ENCODE measurements around the gene HMCN1.

The HMCN1 gene

GRCh38 chr1:186152227-186152619, 418.0 kb downstream of the HMCN1 start:
- Histone ChIP-seq H3K4me2 (ENCODE audit: low read length) (no peak overlapping the region), H3K36me3 (ENCODE audit: insufficient read depth, low read length) (no peaks in the 10 kb centered on the region), H4K20me1 (ENCODE audit: insufficient read depth, low read length) (no peaks in the 10 kb centered on the region), H3K9me3 (ENCODE audit: low read length) (no peaks in the 10 kb centered on the region), H3F3A (ENCODE audit: insufficient read depth, low read length) (no peaks in the 10 kb centered on the region; the same call in 1 of the 2 replicates), H3K4me3 (ENCODE audit: low read depth, low read length, poor library complexity, severe bottlenecking) (no peak overlapping the region), H2AFZ (ENCODE audit: low read length) (no peak overlapping the region), H3K27ac (ENCODE audit: low read depth, low read length, poor library complexity, severe bottlenecking) (no peak overlapping the region), H3K27me3 (ENCODE audit: insufficient read depth, low read length) (no peaks in the 10 kb centered on the region), H3K9me2 (ENCODE audit: low read depth, low read length) (no peaks in the 10 kb centered on the region), H3K79me2 (ENCODE audit: insufficient read depth, low read length) (no peaks in the 10 kb centered on the region), H3K9ac (ENCODE audit: low read length) (no peak overlapping the region), H3K4me1 (ENCODE audit: insufficient read depth, low read length, severe bottlenecking) (no peaks in the 10 kb centered on the region)
- TF ChIP-seq CTCF (IDR thresholded peaks at IDR 0.05; ENCODE audit: low read length) (no peak), EZH2 (IDR thresholded peaks at IDR 0.05; ENCODE audit: borderline replicate concordance, low read length) (no peak)

DNA sequence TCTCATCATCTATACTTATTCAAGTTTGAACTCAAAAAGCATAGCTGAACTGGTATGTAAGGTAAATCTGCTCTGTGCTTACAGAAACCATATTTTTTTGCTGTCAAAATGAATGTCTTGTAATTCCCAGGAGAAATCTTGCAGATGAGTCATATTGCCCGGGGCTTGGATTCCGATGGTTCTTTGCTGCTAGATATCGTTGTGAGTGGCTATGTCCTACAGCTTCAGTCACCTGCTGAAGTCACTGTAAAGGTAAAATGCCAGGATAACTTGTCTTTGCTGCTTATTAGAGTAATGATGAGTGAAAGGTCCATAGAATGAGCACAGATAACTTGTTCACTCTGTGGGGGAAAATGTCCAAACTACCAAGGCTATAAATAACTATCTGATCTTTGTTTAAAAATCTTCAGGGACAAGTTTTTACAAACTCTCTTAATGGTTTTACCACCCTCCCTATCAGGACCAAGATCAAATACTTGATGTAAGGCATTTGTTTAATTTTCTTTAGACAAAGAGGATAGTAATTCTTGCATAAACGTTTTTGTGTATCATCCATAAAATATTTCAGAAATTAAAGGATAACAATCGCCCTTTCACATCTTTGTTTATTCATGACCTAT, 418.5 kb downstream of the HMCN1 start:
- Histone ChIP-seq H2AFZ (ENCODE audit: low read length) (no peak overlapping the region), H3K27ac (ENCODE audit: low read depth, low read length, poor library complexity, severe bottlenecking) (no peak overlapping the region), H4K20me1 (ENCODE audit: insufficient read depth, low read length) (no peaks in the 10 kb centered on the region), H3K27me3 (ENCODE audit: insufficient read depth, low read length) (no peaks in the 10 kb centered on the region), H3F3A (ENCODE audit: insufficient read depth, low read length) (no peaks in the 10 kb centered on the region; the same call in 1 of the 2 replicates), H3K36me3 (ENCODE audit: insufficient read depth, low read length) (no peaks in the 10 kb centered on the region), H3K4me3 (ENCODE audit: low read depth, low read length, poor library complexity, severe bottlenecking) (no peak overlapping the region), H3K79me2 (ENCODE audit: insufficient read depth, low read length) (no peaks in the 10 kb centered on the region), H3K9me2 (ENCODE audit: low read depth, low read length) (no peaks in the 10 kb centered on the region), H3K9ac (ENCODE audit: low read length) (no peak overlapping the region), H3K9me3 (ENCODE audit: low read length) (no peaks in the 10 kb centered on the region), H3K4me2 (ENCODE audit: low read length) (no peak overlapping the region), H3K4me1 (ENCODE audit: insufficient read depth, low read length, severe bottlenecking) (no peaks in the 10 kb centered on the region)
- TF ChIP-seq EZH2 (IDR thresholded peaks at IDR 0.05; ENCODE audit: borderline replicate concordance, low read length): no peak
- no peak for TF ChIP-seq CTCF (IDR thresholded peaks at IDR 0.05; ENCODE audit: low read length)

DNA sequence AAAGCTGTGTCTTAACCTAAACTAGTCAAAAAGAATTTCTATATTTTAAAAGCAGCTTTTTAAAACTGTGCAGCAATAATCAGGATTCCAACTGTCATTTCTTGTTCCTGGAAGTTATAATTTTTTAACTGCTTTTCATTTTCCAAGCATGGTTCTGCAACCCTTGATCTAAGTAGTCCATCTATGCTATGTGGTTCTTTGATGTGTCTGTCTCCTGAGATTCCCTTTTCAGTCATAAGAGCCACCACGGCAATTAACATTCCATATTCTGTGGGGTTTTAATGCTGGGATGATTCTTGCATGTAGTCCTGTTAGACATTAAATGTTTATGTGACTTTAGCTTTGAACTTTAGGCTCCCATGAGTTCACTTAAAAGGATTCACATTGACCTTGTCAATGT, 420.5 kb downstream of the HMCN1 start:
- Histone ChIP-seq H3K36me3 (ENCODE audit: insufficient read depth, low read length) (no peaks in the 10 kb centered on the region), H3K9me2 (ENCODE audit: low read depth, low read length) (no peaks in the 10 kb centered on the region), H4K20me1 (ENCODE audit: insufficient read depth, low read length) (no peaks in the 10 kb centered on the region), H3K4me1 (ENCODE audit: insufficient read depth, low read length, severe bottlenecking) (no peaks in the 10 kb centered on the region), H3K9ac (ENCODE audit: low read length) (no peak overlapping the region), H3K79me2 (ENCODE audit: insufficient read depth, low read length) (no peaks in the 10 kb centered on the region), H2AFZ (ENCODE audit: low read length) (no peak overlapping the region), H3K4me2 (ENCODE audit: low read length) (no peak overlapping the region), H3K27ac (ENCODE audit: low read depth, low read length, poor library complexity, severe bottlenecking) (no peak overlapping the region), H3K27me3 (ENCODE audit: insufficient read depth, low read length) (no peaks in the 10 kb centered on the region), H3F3A (ENCODE audit: insufficient read depth, low read length) (no peaks in the 10 kb centered on the region; the same call in 1 of the 2 replicates), H3K9me3 (ENCODE audit: low read length) (no peaks in the 10 kb centered on the region), H3K4me3 (ENCODE audit: low read depth, low read length, poor library complexity, severe bottlenecking) (no peak overlapping the region)
- no peak for TF ChIP-seq EZH2 (IDR thresholded peaks at IDR 0.05; ENCODE audit: borderline replicate concordance, low read length)
- TF ChIP-seq CTCF (IDR thresholded peaks at IDR 0.05; ENCODE audit: low read length): no peak
